ENCODE data around the gene PHGDH. TPM values are rescaled to one million over a fixed set of nuclear protein-coding genes. Genes with fewer than 3 reads are reported as not detected.
"Not testable (repeated sequence)": the region's sequence is repeated elsewhere in the genome, so short reads cannot be mapped to it uniquely, and the experiment has no call there.

The PHGDH gene
- total RNA-seq, 1 experiment from 2014 or later: 592 TPM

DNA sequence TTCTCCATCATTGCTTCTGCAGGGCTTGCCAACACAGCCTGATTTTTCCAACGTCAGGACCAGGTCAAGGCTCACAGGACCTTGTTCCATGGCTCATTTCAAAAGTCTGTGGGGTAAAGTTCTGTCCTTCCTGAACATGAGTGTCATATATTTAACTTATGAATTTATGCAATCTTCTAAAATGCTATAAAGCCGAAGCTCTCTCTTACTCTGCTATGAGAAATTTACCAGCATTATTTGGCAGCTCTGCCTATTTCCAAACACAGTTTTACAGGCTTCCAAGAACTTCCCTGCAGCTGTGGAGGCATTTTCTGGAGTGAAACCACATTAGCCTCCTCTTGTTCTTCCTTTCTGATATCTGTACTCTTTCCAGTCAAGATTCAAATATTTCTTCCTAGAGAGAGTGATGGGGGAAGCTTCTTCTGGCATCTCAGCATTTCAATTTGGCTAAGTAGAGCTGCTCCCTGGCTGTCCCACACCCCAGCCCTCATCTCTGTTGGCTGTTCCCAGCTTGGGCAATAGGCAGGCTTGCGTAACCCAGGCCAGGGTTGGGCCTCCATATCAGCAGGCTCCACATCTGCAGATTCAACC is 72.6 kb downstream of the PHGDH start (continued):
- TF ChIP-seq HMGXB4 (CRISPR knock-in tag; IDR thresholded peaks at IDR 0.05): no peak
- no peak for TF ChIP-seq NR3C1 (CRISPR knock-in tag; conservative IDR thresholded peaks at IDR 0.05; ENCODE audit: low read depth)
- TF ChIP-seq ZBTB43 (CRISPR knock-in tag; IDR thresholded peaks at IDR 0.05): no peak
- TF ChIP-seq, protein P1, sequence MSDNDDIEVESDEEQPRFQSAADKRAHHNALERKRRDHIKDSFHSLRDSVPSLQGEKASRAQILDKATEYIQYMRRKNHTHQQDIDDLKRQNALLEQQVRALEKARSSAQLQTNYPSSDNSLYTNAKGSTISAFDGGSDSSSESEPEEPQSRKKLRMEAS (CRISPR knock-in tag; IDR thresholded peaks at IDR 0.05): no peak
- no peak for TF ChIP-seq ZNF138 (CRISPR knock-in tag; conservative IDR thresholded peaks at IDR 0.05)
- TF ChIP-seq ZMAT4 (CRISPR knock-in tag; IDR thresholded peaks at IDR 0.05): no peak

GRCh38 chr1:119786046-119786445 is 74.3 kb downstream of the PHGDH start:
- not testable (repeated sequence) for ATAC-seq; H3K4me1 Mint-ChIP-seq; H3K27me3 Mint-ChIP-seq (ENCODE audit: low read depth)

GRCh38 chr1:119786473-119787050 is 74.8 kb downstream of the PHGDH start:
- DNase-seq (ENCODE audit: low spot score); H3K4me3 Mint-ChIP-seq; POLR2A ChIA-PET; H3K27ac Mint-ChIP-seq; H3K4me1 Mint-ChIP-seq; H3K27me3 Mint-ChIP-seq (ENCODE audit: low read depth); H3K9me3 Mint-ChIP-seq; ATAC-seq; H3K36me3 Mint-ChIP-seq: not testable (repeated sequence)
- CTCF ChIA-PET: interaction anchor here (0.8 to 1.9 kb wide), 2 partner anchors 22 to 162 kb away, joined by 3 to 8 read pairs; no protein-coding TSS in a partner anchor

More at GRCh38 chr1:119786046-119786445, 74.3 kb downstream of the PHGDH start:
- H3K27ac Mint-ChIP-seq; DNase-seq (ENCODE audit: low spot score); POLR2A ChIA-PET; H3K4me3 Mint-ChIP-seq; H3K9me3 Mint-ChIP-seq; H3K36me3 Mint-ChIP-seq: not testable (repeated sequence)
- CTCF ChIA-PET: interaction anchor here (0.8 to 1.9 kb wide), 2 partner anchors 23 to 163 kb away, joined by 3 to 8 read pairs; no protein-coding TSS in a partner anchor

DNA sequence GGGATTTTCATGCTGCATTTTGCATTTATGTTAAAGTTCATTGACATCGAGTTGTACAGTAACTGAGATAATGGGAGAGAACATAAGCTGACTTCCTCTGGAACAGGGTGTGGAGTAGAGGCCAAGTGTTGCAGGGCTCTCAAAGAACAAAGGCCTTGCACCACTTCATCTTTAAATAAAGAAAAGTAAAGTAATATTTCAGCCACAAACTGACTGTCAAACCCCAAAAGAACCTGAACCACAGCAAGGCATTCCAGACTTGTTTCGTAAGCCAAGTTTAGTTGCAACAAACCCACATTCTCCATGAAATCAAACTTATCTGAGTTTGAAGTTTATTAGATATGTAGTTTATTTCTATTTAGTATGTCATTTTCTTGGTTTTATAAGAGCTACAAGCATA is 76.0 kb downstream of the PHGDH start:
- no peak overlapping the region for H3K27ac Mint-ChIP-seq
- no peak overlapping the region for H3K4me3 Mint-ChIP-seq
- ChIA-PET CTCF (no interaction called here), POLR2A (interaction anchor here (0.6 kb wide), 1 partner anchor 162 kb away, joined by 3 read pairs; no protein-coding TSS in a partner anchor)
- TF ChIP-seq, protein P2, sequence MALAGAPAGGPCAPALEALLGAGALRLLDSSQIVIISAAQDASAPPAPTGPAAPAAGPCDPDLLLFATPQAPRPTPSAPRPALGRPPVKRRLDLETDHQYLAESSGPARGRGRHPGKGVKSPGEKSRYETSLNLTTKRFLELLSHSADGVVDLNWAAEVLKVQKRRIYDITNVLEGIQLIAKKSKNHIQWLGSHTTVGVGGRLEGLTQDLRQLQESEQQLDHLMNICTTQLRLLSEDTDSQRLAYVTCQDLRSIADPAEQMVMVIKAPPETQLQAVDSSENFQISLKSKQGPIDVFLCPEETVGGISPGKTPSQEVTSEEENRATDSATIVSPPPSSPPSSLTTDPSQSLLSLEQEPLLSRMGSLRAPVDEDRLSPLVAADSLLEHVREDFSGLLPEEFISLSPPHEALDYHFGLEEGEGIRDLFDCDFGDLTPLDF (CRISPR knock-in tag; IDR thresholded peaks at IDR 0.05): no peak
- TF ChIP-seq JUN (CRISPR knock-in tag; IDR thresholded peaks at IDR 0.05): no peak
- no peak for TF ChIP-seq PRRX2 (CRISPR knock-in tag; IDR thresholded peaks at IDR 0.05)
- no peak for TF ChIP-seq ARID4B (CRISPR knock-in tag; IDR thresholded peaks at IDR 0.05; ENCODE audit: borderline replicate concordance)
- no peaks in the 10 kb centered on the region for H3K27me3 Mint-ChIP-seq (ENCODE audit: low read depth)
- H3K36me3 Mint-ChIP-seq: no peaks in the 10 kb centered on the region
- DNase-seq (ENCODE audit: low spot score) (no peak), ATAC-seq (no peak)
- H3K4me1 Mint-ChIP-seq: 0 out of 2 replicates have a peak, but pooled peaks cover 3% of the 10 kb centered on the region
- H3K9me3 Mint-ChIP-seq: no peaks in the 10 kb centered on the region
